SK-N-SH (cell line): ENCODE results near the gene PIP5K1C.

ENCODE experiments used
- CTCF ChIP-seq: fragments of 200-600 bp; sonication (generic); IDR thresholded peaks from 2 replicates; pipeline ENCODE4 v1.6.1; 2017; ENCODE audit warnings: antibody characterized with exemption, mild to moderate bottlenecking, moderate library complexity
- EP300 ChIP-seq, 2 experiments: IDR thresholded peaks; 2 replicates each; pipeline versions ENCODE4 v1.4.0 to v1.6.1; 2012; ENCODE audit warnings: borderline replicate concordance in 1 of 2, low read depth in 1 of 2, low read length in 1 of 2
- EZH2phosphoT487 ChIP-seq: fragments of 200-600 bp; sonication (generic); IDR thresholded peaks from 2 replicates; pipeline ENCODE4 v1.6.1; 2017; ENCODE audit warnings: low read depth, mixed run types, mild to moderate bottlenecking, antibody characterized with exemption, moderate library complexity, borderline replicate concordance
- FOSL2 ChIP-seq: IDR thresholded peaks from 2 replicates; pipeline ENCODE4 v1.4.0; 2012; ENCODE audit warnings: low read depth, mild to moderate bottlenecking, moderate library complexity, borderline replicate concordance
- FOXJ3 ChIP-seq: sonication (generic); formaldehyde crosslinking; IDR thresholded peaks from 2 replicates; pipeline ENCODE4 v1.5.1; 2020; ENCODE audit warnings: mild to moderate bottlenecking, missing genetic modification reagents
- GABPA ChIP-seq: IDR thresholded peaks from 2 replicates; pipeline ENCODE4 v1.4.0; 2012; ENCODE audit warnings: low read depth, mild to moderate bottlenecking
- IRF3 ChIP-seq: fragments of 150-350 bp; IDR thresholded peaks from 2 replicates; pipeline ENCODE4 v1.6.1; 2016; ENCODE audit warnings: mild to moderate bottlenecking, low read depth, low read length
- MXI1 ChIP-seq: IDR thresholded peaks from 2 replicates; pipeline ENCODE4 v1.6.1; 2012; ENCODE audit warnings: mild to moderate bottlenecking, low read depth, low read length, improper control_type of control experiment
- POLR2AphosphoS5 ChIP-seq: IDR thresholded peaks from 2 replicates; pipeline ENCODE4 v1.6.1; 2012; ENCODE audit warnings: low read depth, low read length
- RAD21 ChIP-seq: IDR thresholded peaks from 2 replicates; pipeline ENCODE4 v1.6.1; 2012; ENCODE audit warnings: mild to moderate bottlenecking, low read length
- RCOR1 ChIP-seq: fragments of 150-350 bp; IDR thresholded peaks from 2 replicates; pipeline ENCODE4 v1.6.1; 2017; ENCODE audit warnings: antibody characterized with exemption, low read length
- REST ChIP-seq: IDR thresholded peaks from 2 replicates; pipeline ENCODE4 v1.6.1; 2012; ENCODE audit warnings: mild to moderate bottlenecking, low read depth, low read length, moderate library complexity
- SIN3A ChIP-seq: IDR thresholded peaks from 2 replicates; pipeline ENCODE4 v1.6.1; 2012; ENCODE audit warnings: low read depth, mild to moderate bottlenecking, low read length, moderate library complexity, borderline replicate concordance
- TCF12 ChIP-seq: IDR thresholded peaks from 2 replicates; pipeline ENCODE4 v1.4.0; 2012

- TF ChIP-seq SIN3A (no peak), EP300 (IDR thresholded peaks at IDR 0.05; ENCODE audit: borderline replicate concordance in 1 of 2, low read depth in 1 of 2, low read length in 1 of 2) (no peak), CTCF (no peak), REST (no peak), FOSL2 (no peak), MXI1 (no peak), IRF3 (no peak), TCF12 (no peak), POLR2AphosphoS5 (no peak), EZH2phosphoT487 (no peak), GABPA (no peak), RAD21 (no peak), FOXJ3 (CRISPR knock-in tag) (no peak), RCOR1 (no peak)
Measured at GRCh38 chr19:3639479-3639878, 60.8 kb downstream of the PIP5K1C start.
